Measurements from ENCODE around the gene MYO3B.

DNA sequence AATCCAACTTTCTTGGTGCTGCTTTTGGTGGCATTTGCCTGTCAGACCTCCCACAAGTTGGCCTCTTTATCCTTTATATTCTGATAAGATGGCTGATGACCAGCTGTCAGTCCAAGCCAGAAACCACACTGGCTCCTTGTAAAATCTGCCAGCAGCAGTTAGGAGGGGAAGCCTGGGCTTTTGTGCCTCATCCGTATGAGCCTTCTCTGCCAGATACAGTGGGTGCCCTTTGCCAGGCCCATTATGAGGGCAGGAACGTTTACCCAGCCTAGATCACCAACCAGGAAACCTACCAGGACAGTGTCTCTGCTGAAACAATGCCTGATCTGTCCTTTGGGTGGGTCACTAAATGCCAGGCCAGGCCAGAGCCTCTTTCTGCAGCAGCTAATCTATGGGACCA lies 334.3 kb downstream of the MYO3B start:
- TF ChIP-seq, protein P1, sequence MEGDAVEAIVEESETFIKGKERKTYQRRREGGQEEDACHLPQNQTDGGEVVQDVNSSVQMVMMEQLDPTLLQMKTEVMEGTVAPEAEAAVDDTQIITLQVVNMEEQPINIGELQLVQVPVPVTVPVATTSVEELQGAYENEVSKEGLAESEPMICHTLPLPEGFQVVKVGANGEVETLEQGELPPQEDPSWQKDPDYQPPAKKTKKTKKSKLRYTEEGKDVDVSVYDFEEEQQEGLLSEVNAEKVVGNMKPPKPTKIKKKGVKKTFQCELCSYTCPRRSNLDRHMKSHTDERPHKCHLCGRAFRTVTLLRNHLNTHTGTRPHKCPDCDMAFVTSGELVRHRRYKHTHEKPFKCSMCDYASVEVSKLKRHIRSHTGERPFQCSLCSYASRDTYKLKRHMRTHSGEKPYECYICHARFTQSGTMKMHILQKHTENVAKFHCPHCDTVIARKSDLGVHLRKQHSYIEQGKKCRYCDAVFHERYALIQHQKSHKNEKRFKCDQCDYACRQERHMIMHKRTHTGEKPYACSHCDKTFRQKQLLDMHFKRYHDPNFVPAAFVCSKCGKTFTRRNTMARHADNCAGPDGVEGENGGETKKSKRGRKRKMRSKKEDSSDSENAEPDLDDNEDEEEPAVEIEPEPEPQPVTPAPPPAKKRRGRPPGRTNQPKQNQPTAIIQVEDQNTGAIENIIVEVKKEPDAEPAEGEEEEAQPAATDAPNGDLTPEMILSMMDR (IDR thresholded peaks at IDR 0.05): no peak
- no peak for TF ChIP-seq EZH2 (IDR thresholded peaks at IDR 0.05; ENCODE audit: borderline replicate concordance, insufficient read depth, low read depth, low read length, poor library complexity, severe bottlenecking)

Data from B cell (primary cell).